ENCODE measurements around the gene TXNDC11. TPM values are rescaled to one million over a fixed set of nuclear protein-coding genes. Genes with fewer than 3 reads are reported as not detected.
A peak's percentile ranks its signal among the peaks of the same experiment; 100 is the strongest.

The TXNDC11 gene
- total RNA-seq, 1 donor from 2014 or later: 99.2 TPM

DNA sequence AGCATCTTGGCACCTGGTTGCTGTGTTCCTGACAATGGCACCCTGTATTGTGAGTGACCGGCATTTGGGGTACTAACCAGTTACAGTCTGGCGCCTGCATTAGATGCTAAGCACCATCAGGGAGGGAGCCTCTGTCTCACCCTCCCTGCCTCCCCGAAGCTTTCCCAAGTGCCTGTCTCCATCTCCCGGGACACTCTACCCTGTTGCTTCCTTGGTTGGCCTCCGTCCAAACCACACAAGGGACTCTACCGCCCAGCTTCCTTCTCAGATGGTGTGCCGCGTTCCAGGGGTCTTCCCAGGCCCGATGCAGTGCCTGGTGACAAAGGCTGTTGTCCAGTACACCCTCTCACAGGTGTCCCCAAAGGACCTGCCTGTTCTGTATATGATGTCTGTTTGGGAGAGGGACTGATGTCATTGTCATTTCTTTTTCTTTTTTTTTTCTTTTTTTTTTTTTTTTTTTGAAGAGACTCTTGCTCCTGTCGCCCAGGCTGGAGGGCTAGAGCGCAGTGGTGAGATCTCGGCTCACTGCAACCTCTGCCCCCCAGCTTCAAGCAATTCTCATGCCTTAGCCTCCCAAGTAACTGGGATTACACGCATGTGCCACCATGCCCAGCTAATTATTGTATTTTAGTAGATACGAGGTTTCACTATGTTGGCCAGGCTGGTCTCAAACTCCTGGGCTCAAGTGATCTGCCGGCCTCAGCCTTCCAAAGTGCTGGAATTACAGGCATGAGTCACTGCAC, 67.7 kb downstream of the TXNDC11 start:
- DNase-seq: no peak
- H3K4me1 ChIP-seq: peaks cover 48% of the 10 kb centered on the region
- no peak overlapping the region for H3K4me3 ChIP-seq
- no peak overlapping the region for H3K27ac ChIP-seq
- no peaks in the 10 kb centered on the region for H3K9me3 ChIP-seq
- intact Hi-C loops (cut with DNase I): no loop called here
- TF ChIP-seq, protein P1, sequence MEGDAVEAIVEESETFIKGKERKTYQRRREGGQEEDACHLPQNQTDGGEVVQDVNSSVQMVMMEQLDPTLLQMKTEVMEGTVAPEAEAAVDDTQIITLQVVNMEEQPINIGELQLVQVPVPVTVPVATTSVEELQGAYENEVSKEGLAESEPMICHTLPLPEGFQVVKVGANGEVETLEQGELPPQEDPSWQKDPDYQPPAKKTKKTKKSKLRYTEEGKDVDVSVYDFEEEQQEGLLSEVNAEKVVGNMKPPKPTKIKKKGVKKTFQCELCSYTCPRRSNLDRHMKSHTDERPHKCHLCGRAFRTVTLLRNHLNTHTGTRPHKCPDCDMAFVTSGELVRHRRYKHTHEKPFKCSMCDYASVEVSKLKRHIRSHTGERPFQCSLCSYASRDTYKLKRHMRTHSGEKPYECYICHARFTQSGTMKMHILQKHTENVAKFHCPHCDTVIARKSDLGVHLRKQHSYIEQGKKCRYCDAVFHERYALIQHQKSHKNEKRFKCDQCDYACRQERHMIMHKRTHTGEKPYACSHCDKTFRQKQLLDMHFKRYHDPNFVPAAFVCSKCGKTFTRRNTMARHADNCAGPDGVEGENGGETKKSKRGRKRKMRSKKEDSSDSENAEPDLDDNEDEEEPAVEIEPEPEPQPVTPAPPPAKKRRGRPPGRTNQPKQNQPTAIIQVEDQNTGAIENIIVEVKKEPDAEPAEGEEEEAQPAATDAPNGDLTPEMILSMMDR (IDR thresholded peaks at IDR 0.05): no peak
- no peak for ATAC-seq
- H3K27me3 ChIP-seq: no peaks in the 10 kb centered on the region
- H3K36me3 ChIP-seq: peaks cover 43% of the 10 kb centered on the region

DNA sequence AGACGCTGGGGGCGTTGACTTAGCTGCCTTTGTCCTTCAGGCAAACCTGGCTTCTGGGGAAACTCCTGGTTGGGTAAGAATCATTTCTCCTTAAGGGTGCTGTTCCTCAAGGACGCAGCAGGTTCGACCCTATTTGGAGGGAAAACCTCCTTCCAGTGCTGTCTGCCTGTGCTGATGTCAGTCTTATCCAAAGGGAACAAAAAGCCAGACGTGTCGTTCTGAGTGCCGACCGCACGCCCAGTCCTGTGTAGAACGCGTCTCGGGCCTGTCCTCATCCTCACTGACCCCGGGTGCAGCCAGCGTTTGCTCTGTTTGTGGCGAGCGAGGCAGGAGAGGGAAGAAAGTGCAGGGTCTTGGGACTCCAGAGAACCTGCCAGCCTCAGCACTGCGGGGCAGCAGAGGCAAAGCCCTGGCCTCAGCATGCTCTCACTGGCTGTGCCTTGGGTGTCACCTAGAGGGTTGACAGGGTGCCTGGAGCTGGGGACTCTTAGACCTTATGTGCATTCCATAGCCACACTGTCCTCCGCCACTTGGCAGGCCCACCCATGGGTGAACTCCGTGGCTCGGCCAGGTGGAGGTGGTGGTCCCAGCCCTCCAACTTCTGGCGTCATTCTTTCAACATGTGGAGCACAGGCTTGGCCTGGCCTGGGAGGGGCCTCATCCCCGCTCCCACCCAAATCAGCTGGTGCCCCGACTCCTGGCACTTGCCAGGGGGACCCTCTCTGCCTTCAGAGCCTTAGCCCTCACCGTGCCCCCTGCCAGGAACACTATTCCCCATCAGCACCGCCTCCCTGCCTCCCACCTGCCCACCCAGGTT, 68.4 kb downstream of the TXNDC11 start:
- intact Hi-C loops (cut with DNase I): no loop called here
- TF ChIP-seq, protein P1 (IDR thresholded peaks at IDR 0.05): no peak
- DNase-seq (no peak), ATAC-seq (no peak)
- Histone ChIP-seq H3K27ac (peak overlapping the region; percentile 36), H3K27me3 (no peaks in the 10 kb centered on the region), H3K9me3 (no peaks in the 10 kb centered on the region), H3K4me3 (no peak overlapping the region), H3K4me1 (peaks cover 55% of the 10 kb centered on the region), H3K36me3 (peaks cover 35% of the 10 kb centered on the region)

DNA sequence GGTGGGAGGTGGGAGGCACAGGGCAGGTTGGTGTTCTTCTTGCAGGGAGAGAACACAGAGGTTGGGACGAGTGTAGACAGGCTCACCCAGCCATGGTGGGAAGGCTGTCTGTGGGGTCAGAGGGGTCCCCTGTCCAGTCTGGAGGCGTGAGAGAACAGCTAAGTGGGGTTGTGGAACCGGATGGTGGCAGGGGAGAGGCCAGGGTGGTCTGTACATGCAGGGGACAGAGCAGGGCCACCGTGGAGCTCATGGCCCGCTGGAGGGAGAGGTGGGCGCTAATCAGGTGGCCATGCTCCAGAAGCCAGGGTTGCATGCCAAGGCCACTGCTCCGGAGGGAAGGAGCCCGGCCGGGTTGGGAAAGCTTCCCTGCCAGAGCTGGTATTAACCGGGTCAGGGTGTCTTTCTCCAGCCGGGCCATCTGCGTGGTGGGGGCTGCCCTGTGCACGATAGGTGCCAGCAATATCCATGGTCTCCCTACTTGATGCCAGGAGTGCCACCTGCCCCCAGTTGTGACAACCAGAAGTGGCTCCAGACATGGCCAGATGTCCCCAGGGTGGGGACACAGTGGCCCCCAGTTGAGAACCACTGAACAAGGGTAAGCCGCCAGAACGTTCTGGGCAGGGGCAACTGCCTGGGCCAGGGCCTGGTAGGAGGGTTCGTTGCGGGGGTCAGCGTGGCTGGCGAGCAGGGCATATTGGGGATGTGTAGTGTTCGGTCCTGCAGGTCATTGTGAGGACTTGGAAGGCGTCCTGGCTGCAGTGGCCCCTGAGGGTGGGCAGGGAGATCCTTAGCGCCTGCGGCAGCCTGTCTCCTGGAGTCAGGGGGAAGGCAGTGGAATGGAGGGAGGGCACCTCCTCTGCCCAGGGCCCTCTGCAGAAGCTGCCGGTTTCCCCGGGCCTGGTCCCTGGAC, 69.3 kb downstream of the TXNDC11 start:
- Histone ChIP-seq H3K27me3 (no peaks in the 10 kb centered on the region), H3K4me1 (peaks cover 55% of the 10 kb centered on the region), H3K9me3 (no peaks in the 10 kb centered on the region), H3K4me3 (no peak overlapping the region), H3K36me3 (peaks cover 26% of the 10 kb centered on the region), H3K27ac (peak overlapping the region; percentile 36)
- DNase-seq (no peak), ATAC-seq (no peak)
- TF ChIP-seq, protein P1 (IDR thresholded peaks at IDR 0.05): no peak
- intact Hi-C loops (cut with DNase I): no loop called here

DNA sequence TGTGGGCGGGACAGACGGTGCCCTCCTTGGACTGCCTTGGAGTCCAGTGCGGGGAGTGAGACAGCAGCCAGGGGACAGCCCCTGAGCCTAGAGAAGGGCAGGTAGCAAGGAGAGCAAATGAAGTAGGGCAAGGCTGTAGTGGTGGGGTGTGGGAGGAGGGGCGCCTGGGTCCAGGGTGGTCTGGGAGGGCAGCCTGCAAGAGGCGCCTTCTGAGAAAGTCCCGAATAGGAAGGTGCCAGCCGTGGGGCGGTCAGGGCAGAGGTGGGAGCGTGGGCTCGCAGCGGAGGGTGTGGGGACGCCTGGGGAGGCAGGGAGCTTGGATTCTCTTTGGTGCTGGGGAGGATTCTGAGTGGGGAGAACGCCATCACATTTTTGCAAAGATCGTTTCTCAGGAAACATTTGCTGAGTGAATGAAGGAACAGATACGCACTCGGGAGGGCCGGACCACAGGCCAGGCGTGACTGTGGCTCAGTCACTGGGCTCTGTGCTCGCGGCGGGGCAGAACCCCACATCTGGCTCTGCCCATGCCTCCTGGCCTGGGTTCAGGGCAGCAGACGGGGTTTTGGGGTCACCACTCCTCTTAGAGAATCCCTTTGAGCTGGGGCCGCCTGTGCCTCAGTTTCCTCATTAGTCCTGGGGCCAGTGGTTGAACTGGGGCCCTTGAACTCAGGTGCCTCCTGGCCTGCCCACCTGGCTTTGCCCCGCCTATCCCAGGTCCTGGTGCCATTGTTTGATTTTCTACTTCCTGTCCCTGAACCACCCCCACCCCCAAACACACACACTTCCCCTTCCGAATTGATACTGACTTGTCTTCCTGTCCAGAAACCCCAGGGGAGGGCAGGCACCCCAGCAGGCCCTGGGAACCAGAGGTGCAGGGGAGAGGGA, 70.2 kb downstream of the TXNDC11 start:
- intact Hi-C loops (cut with DNase I): no loop called here
- ATAC-seq (no peak), DNase-seq (no peak)
- H3K4me1 ChIP-seq: peaks cover 50% of the 10 kb centered on the region
- H3K4me3 ChIP-seq: no peak overlapping the region
- TF ChIP-seq, protein P1 (IDR thresholded peaks at IDR 0.05): no peak
- H3K27ac ChIP-seq: peak overlapping the region; percentile 36
- H3K27me3 ChIP-seq: no peaks in the 10 kb centered on the region
- no peaks in the 10 kb centered on the region for H3K9me3 ChIP-seq
- H3K36me3 ChIP-seq: peaks cover 17% of the 10 kb centered on the region

Data from upper lobe of right lung (tissue), 1 donor.